Posterior vena cava (tissue), 2 donors: Measurements from ENCODE around the gene MARCHF11. TPM values are rescaled to one million over a fixed set of nuclear protein-coding genes. Genes with fewer than 3 reads are reported as not detected.

Source experiments
- DNase-seq: peaks from one replicate; pipeline ENCODE4 v3.0.0-alpha.2; 2020; ENCODE audit warnings: low spot score
- intact Hi-C, 2 donors: fragments of 100-400 bp; cut with DNase I; formaldehyde crosslinking; loops; one replicate each; pipeline versions ENCODE4 v1.14.1 to v1.14.2; 2022 to 2023
- total RNA-seq, 2 donors: library from RNA; stranded (reverse); fragmentation: NEBNext Ultra II Directional; extraction: Animal tissue kit (Norgen Biotek cat#: 25700); gene quantifications; one replicate each; pipeline ENCODE4 v1.2.1, GENCODE V29; 2021
- donor health status: DM: yes; HTN: yes; CAD: no.
- donor health status: DM: yes; HTN: yes; CAD: no.

MARCHF11 gene
- total RNA-seq, 2 donors from 2014 or later: not detected

- no peak for DNase-seq
- intact Hi-C loops: no loop called here
Observed at GRCh38 chr5:16065831-16066230, 113.8 kb downstream of the MARCHF11 start.

- intact Hi-C loops: no loop called here
- no peak for DNase-seq
Observed at GRCh38 chr5:16064135-16064893, 115.3 kb downstream of the MARCHF11 start.

- no peak for DNase-seq
- intact Hi-C loops: no loop called here
Observed at GRCh38 chr5:16061163-16061562, 118.4 kb downstream of the MARCHF11 start.

GRCh38 chr5:16057277-16057676 lies 122.3 kb downstream of the MARCHF11 start:
- intact Hi-C loops: no loop called here
- DNase-seq: no peak

GRCh38 chr5:16051246-16051755 lies 128.3 kb downstream of the MARCHF11 start:
- no peak for DNase-seq
- intact Hi-C loops: no loop called here

- DNase-seq: no peak
- intact Hi-C loops: no loop called here
Observed at GRCh38 chr5:16050414-16050813, 129.2 kb downstream of the MARCHF11 start.

- no peak for DNase-seq
- intact Hi-C loops: no loop called here
Observed at GRCh38 chr5:16049761-16050160, 129.8 kb downstream of the MARCHF11 start.

GRCh38 chr5:16048132-16048531 lies 131.5 kb downstream of the MARCHF11 start:
- no peak for DNase-seq
- intact Hi-C loops: no loop called here

- intact Hi-C loops: no loop called here
- no peak for DNase-seq
Observed at GRCh38 chr5:16043349-16043965, 136.1 kb downstream of the MARCHF11 start.

- intact Hi-C loops: no loop called here
- no peak for DNase-seq
Observed at GRCh38 chr5:16037121-16037845, 142.3 kb downstream of the MARCHF11 start.

- DNase-seq: no peak
- intact Hi-C loops: no loop called here
Observed at GRCh38 chr5:16034319-16035001, 145.1 kb downstream of the MARCHF11 start.

GRCh38 chr5:16033187-16033925 lies 146.2 kb downstream of the MARCHF11 start:
- no peak for DNase-seq
- intact Hi-C loops: no loop called here

- intact Hi-C loops: no loop called here
- no peak for DNase-seq
Observed at GRCh38 chr5:16028708-16029107, 150.9 kb downstream of the MARCHF11 start.

- DNase-seq: no peak
- intact Hi-C loops: no loop called here
Observed at GRCh38 chr5:16025681-16026080, 153.9 kb downstream of the MARCHF11 start.

- intact Hi-C loops: no loop called here
- no peak for DNase-seq
Observed at GRCh38 chr5:16018970-16019369, 160.6 kb downstream of the MARCHF11 start.

- intact Hi-C loops: no loop called here
Observed at GRCh38 chr5:16017720-16018119, 161.9 kb downstream of the MARCHF11 start.

More at GRCh38 chr5:16017720-16018119, 161.9 kb downstream of the MARCHF11 start:
- DNase-seq: no peak
